ENCODE measurements around the gene ARHGEF28.

Gene ARHGEF28

GRCh38 chr5:73687357-73687756, 61.4 kb downstream of the ARHGEF28 start:
- Histone ChIP-seq H3K18ac (ENCODE audit: low read length) (no peak overlapping the region), H4K5ac (ENCODE audit: low read length) (no peak overlapping the region), H2BK15ac (replicated peaks; ENCODE audit: low read depth) (no peak overlapping the region), H2BK5ac (ENCODE audit: low read length) (no peak overlapping the region), H3K4me3 (ENCODE audit: low read length) (no peak overlapping the region), H3K79me1 (ENCODE audit: low read length) (no peaks in the 10 kb centered on the region), H3K27me3 (ENCODE audit: insufficient read depth, low read length, poor library complexity) (no peaks in the 10 kb centered on the region), H3K27ac (ENCODE audit: low read depth, low read length) (no peak overlapping the region), H3K4me1 (ENCODE audit: control insufficient read depth, low read depth, low read length) (no peaks in the 10 kb centered on the region), H4K8ac (ENCODE audit: low read depth, low read length) (no peak overlapping the region), H2BK120ac (ENCODE audit: low read depth, low read length) (no peak overlapping the region), H3K23ac (ENCODE audit: low read length) (no peak overlapping the region), H2AK5ac (ENCODE audit: low read length) (no peak overlapping the region), H3K4me2 (ENCODE audit: low read length) (no peak overlapping the region), H3K56ac (ENCODE audit: low read length) (no peak overlapping the region), H3K36me3 (ENCODE audit: control insufficient read depth, insufficient read depth, low read length) (no peaks in the 10 kb centered on the region), H3K79me2 (ENCODE audit: control insufficient read depth, insufficient read depth, low read length) (no peaks in the 10 kb centered on the region), H3K4ac (ENCODE audit: low read depth, low read length) (no peak overlapping the region), H3K9ac (ENCODE audit: low read length) (no peak overlapping the region)
- WGBS (ENCODE audit: extremely low coverage, insufficient coverage, low lambda C conversion rate) = no CpG with 5 or more reads among the region's 1 CpG
- no peak for DNase-seq

- Histone ChIP-seq H3K9ac (ENCODE audit: low read length) (no peak overlapping the region), H2BK5ac (ENCODE audit: low read length) (no peak overlapping the region), H2BK15ac (replicated peaks; ENCODE audit: low read depth) (no peak overlapping the region), H3K79me1 (ENCODE audit: low read length) (no peaks in the 10 kb centered on the region), H3K36me3 (ENCODE audit: control insufficient read depth, insufficient read depth, low read length) (no peaks in the 10 kb centered on the region), H2AK5ac (ENCODE audit: low read length) (no peak overlapping the region), H3K4ac (ENCODE audit: low read depth, low read length) (no peak overlapping the region), H3K56ac (ENCODE audit: low read length) (no peak overlapping the region), H3K4me2 (ENCODE audit: low read length) (no peak overlapping the region), H3K27ac (ENCODE audit: low read depth, low read length) (no peak overlapping the region), H3K79me2 (ENCODE audit: control insufficient read depth, insufficient read depth, low read length) (no peaks in the 10 kb centered on the region), H3K23ac (ENCODE audit: low read length) (no peak overlapping the region), H3K27me3 (ENCODE audit: insufficient read depth, low read length, poor library complexity) (no peaks in the 10 kb centered on the region), H3K18ac (ENCODE audit: low read length) (no peak overlapping the region), H3K4me3 (ENCODE audit: low read length) (no peak overlapping the region), H3K4me1 (ENCODE audit: control insufficient read depth, low read depth, low read length) (no peaks in the 10 kb centered on the region), H2BK120ac (ENCODE audit: low read depth, low read length) (no peak overlapping the region), H4K8ac (ENCODE audit: low read depth, low read length) (no peak overlapping the region), H4K5ac (ENCODE audit: low read length) (no peak overlapping the region)
- no peak for DNase-seq
- WGBS (ENCODE audit: extremely low coverage, insufficient coverage, low lambda C conversion rate) = 100% methylated on average over 2 of the region's 3 CpGs
Observed at GRCh38 chr5:73690015-73690414, 64.0 kb downstream of the ARHGEF28 start.

DNA sequence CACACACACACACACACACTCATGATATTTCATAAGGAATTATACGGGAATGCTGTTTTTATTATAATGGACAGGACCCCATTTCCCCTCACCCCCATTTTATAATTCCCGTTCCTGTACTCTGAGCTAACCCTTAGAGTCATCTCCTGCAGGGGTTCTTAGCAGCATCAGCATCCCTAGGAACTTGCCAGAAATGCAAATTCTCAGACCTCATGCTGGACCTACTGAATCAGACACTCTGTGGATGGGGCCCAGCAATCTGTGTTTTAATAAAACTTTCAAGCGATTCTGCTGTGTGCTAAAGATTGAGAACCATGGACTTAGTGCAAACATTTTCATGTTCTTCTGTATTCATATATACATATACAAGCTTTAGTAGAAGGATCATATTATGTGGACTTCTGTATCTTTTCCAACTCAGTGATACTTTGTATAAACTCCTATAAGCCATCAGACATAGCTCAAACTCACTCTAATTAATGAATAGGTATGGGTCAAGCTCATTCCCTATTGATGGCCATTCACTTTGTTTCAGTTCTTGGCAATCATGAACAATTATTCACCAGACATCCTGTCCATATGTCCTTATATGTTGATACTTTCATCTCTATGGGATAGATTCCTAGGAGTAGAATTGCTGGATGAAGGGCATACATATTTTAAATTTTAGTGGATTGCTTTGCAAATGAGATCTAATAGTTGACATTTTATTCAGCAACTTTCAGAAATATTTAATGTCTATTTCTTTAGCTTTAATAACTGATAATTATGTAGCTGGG, 65.5 kb downstream of the ARHGEF28 start:
- Histone ChIP-seq H3K79me2 (ENCODE audit: control insufficient read depth, insufficient read depth, low read length) (no peaks in the 10 kb centered on the region), H2BK15ac (replicated peaks; ENCODE audit: low read depth) (no peak overlapping the region), H3K27ac (ENCODE audit: low read depth, low read length) (no peak overlapping the region), H2BK5ac (ENCODE audit: low read length) (no peak overlapping the region), H4K5ac (ENCODE audit: low read length) (no peak overlapping the region), H3K9ac (ENCODE audit: low read length) (no peak overlapping the region), H4K8ac (ENCODE audit: low read depth, low read length) (no peak overlapping the region), H3K27me3 (ENCODE audit: insufficient read depth, low read length, poor library complexity) (no peaks in the 10 kb centered on the region), H2BK120ac (ENCODE audit: low read depth, low read length) (no peak overlapping the region), H3K56ac (ENCODE audit: low read length) (no peak overlapping the region), H3K79me1 (ENCODE audit: low read length) (no peaks in the 10 kb centered on the region), H3K4me3 (ENCODE audit: low read length) (no peak overlapping the region), H3K18ac (ENCODE audit: low read length) (no peak overlapping the region), H2AK5ac (ENCODE audit: low read length) (no peak overlapping the region), H3K23ac (ENCODE audit: low read length) (no peak overlapping the region), H3K36me3 (ENCODE audit: control insufficient read depth, insufficient read depth, low read length) (no peaks in the 10 kb centered on the region), H3K4me1 (ENCODE audit: control insufficient read depth, low read depth, low read length) (no peaks in the 10 kb centered on the region), H3K4me2 (ENCODE audit: low read length) (no peak overlapping the region), H3K4ac (ENCODE audit: low read depth, low read length) (no peak overlapping the region)
- WGBS (ENCODE audit: extremely low coverage, insufficient coverage, low lambda C conversion rate) = no CpG with 5 or more reads among the region's 3 CpGs
- DNase-seq = no peak

DNA sequence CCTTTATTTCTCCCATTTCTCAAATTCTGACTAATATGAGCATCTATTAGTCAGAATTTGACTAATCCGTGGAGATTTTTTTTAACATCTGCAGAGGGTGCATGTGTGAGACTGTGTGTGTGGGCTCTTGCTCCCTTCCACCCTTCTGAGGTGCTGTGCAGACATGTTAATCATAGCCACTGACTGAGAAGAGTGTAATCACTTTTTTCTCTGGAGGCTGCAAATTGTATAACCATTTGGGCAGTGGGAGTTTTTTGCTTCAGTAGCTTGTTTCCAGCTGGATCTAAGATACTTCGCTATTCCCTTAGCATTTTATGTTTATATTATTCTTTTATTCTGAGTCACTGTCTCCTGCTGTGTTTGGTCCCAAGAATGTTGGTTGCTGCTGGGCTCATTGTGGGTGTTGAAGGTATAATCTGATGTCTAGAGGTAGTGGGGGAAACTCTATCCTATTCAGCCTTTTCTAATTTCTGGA, 66.2 kb downstream of the ARHGEF28 start:
- Histone ChIP-seq H3K4me2 (ENCODE audit: low read length) (no peak overlapping the region), H3K79me2 (ENCODE audit: control insufficient read depth, insufficient read depth, low read length) (no peaks in the 10 kb centered on the region), H3K23ac (ENCODE audit: low read length) (no peak overlapping the region), H3K27me3 (ENCODE audit: insufficient read depth, low read length, poor library complexity) (no peaks in the 10 kb centered on the region), H3K56ac (ENCODE audit: low read length) (no peak overlapping the region), H4K8ac (ENCODE audit: low read depth, low read length) (no peak overlapping the region), H3K79me1 (ENCODE audit: low read length) (no peaks in the 10 kb centered on the region), H2AK5ac (ENCODE audit: low read length) (no peak overlapping the region), H3K9ac (ENCODE audit: low read length) (no peak overlapping the region), H3K4me3 (ENCODE audit: low read length) (no peak overlapping the region), H3K4ac (ENCODE audit: low read depth, low read length) (no peak overlapping the region), H2BK120ac (ENCODE audit: low read depth, low read length) (no peak overlapping the region), H2BK5ac (ENCODE audit: low read length) (no peak overlapping the region), H3K36me3 (ENCODE audit: control insufficient read depth, insufficient read depth, low read length) (no peaks in the 10 kb centered on the region), H3K4me1 (ENCODE audit: control insufficient read depth, low read depth, low read length) (no peaks in the 10 kb centered on the region), H4K5ac (ENCODE audit: low read length) (no peak overlapping the region), H3K18ac (ENCODE audit: low read length) (no peak overlapping the region), H3K27ac (ENCODE audit: low read depth, low read length) (no peak overlapping the region), H2BK15ac (replicated peaks; ENCODE audit: low read depth) (no peak overlapping the region)
- DNase-seq = no peak
- no CpG with 5 or more reads among the region's 2 CpGs for WGBS (ENCODE audit: extremely low coverage, insufficient coverage, low lambda C conversion rate)

- Histone ChIP-seq H3K4me2 (ENCODE audit: low read length) (no peak overlapping the region), H3K27ac (ENCODE audit: low read depth, low read length) (no peak overlapping the region), H2BK120ac (ENCODE audit: low read depth, low read length) (no peak overlapping the region), H4K8ac (ENCODE audit: low read depth, low read length) (no peak overlapping the region), H3K4ac (ENCODE audit: low read depth, low read length) (no peak overlapping the region), H2AK5ac (ENCODE audit: low read length) (no peak overlapping the region), H3K79me2 (ENCODE audit: control insufficient read depth, insufficient read depth, low read length) (no peaks in the 10 kb centered on the region), H3K9ac (ENCODE audit: low read length) (no peak overlapping the region), H3K36me3 (ENCODE audit: control insufficient read depth, insufficient read depth, low read length) (no peaks in the 10 kb centered on the region), H2BK5ac (ENCODE audit: low read length) (no peak overlapping the region), H3K27me3 (ENCODE audit: insufficient read depth, low read length, poor library complexity) (no peaks in the 10 kb centered on the region), H3K56ac (ENCODE audit: low read length) (no peak overlapping the region), H2BK15ac (replicated peaks; ENCODE audit: low read depth) (no peak overlapping the region), H4K5ac (ENCODE audit: low read length) (no peak overlapping the region), H3K79me1 (ENCODE audit: low read length) (no peaks in the 10 kb centered on the region), H3K18ac (ENCODE audit: low read length) (no peak overlapping the region), H3K4me3 (ENCODE audit: low read length) (no peak overlapping the region), H3K4me1 (ENCODE audit: control insufficient read depth, low read depth, low read length) (no peaks in the 10 kb centered on the region), H3K23ac (ENCODE audit: low read length) (no peak overlapping the region)
- DNase-seq = no peak
- no CpG with 5 or more reads among the region's 2 CpGs for WGBS (ENCODE audit: extremely low coverage, insufficient coverage, low lambda C conversion rate)
Observed at GRCh38 chr5:73692981-73693380, 67.0 kb downstream of the ARHGEF28 start.

DNA sequence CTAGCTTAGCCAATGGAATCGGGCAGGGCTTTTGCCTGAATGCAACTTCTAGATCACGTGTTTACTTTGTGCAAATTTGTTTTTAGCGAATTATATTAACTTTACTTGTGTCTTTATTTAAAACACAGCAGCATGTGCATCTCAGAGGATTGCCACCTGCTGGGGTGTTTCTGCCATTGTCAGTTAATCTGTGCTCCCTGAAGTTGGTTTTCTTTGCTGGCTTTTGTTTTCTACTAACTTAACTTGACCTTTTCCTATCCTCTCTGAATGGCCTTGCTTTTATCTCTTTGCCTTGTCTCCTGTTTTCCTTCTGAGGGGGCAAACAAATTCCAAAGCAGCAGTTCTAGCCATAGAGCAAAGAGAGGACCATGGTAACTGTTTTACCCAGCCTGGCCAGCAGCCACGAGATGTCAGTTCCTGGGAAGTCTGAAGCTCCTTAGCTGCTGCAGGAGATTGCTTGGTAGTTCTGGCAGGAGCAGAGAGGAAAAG, 67.6 kb downstream of the ARHGEF28 start:
- Histone ChIP-seq H3K36me3 (ENCODE audit: control insufficient read depth, insufficient read depth, low read length) (no peaks in the 10 kb centered on the region), H3K4me2 (ENCODE audit: low read length) (no peak overlapping the region), H3K23ac (ENCODE audit: low read length) (no peak overlapping the region), H2AK5ac (ENCODE audit: low read length) (no peak overlapping the region), H4K8ac (ENCODE audit: low read depth, low read length) (no peak overlapping the region), H3K79me2 (ENCODE audit: control insufficient read depth, insufficient read depth, low read length) (no peaks in the 10 kb centered on the region), H3K4ac (ENCODE audit: low read depth, low read length) (no peak overlapping the region), H4K5ac (ENCODE audit: low read length) (no peak overlapping the region), H3K18ac (ENCODE audit: low read length) (no peak overlapping the region), H2BK120ac (ENCODE audit: low read depth, low read length) (no peak overlapping the region), H3K79me1 (ENCODE audit: low read length) (no peaks in the 10 kb centered on the region), H3K4me1 (ENCODE audit: control insufficient read depth, low read depth, low read length) (no peaks in the 10 kb centered on the region), H2BK5ac (ENCODE audit: low read length) (no peak overlapping the region), H3K56ac (ENCODE audit: low read length) (no peak overlapping the region), H3K27ac (ENCODE audit: low read depth, low read length) (peak overlapping the region; percentile 8), H3K27me3 (ENCODE audit: insufficient read depth, low read length, poor library complexity) (no peaks in the 10 kb centered on the region), H2BK15ac (replicated peaks; ENCODE audit: low read depth) (no peak overlapping the region), H3K4me3 (ENCODE audit: low read length) (no peak overlapping the region), H3K9ac (ENCODE audit: low read length) (no peak overlapping the region)
- WGBS (ENCODE audit: extremely low coverage, insufficient coverage, low lambda C conversion rate) = no CpG with 5 or more reads among the region's 4 CpGs
- peak; percentile 38 for DNase-seq
